Nephron (organoid): ENCODE data around the gene GID4.
"Not testable (repeated sequence)": the region's sequence is repeated elsewhere in the genome, so short reads cannot be mapped to it uniquely, and the experiment has no call there.

Experiments used
- H3K27ac Mint-ChIP-seq, 3 experiments: 2 replicates each; pipeline ENCODE4 v1.8.0; 2020; ENCODE audit warnings: mixed read lengths in 3 of 3, mild to moderate bottlenecking in 2 of 3, moderate library complexity in 1 of 3
- H3K27me3 Mint-ChIP-seq: 2 replicates; pipeline ENCODE4 v1.8.0; 2021; ENCODE audit warnings: low read depth, mild to moderate bottlenecking, moderate library complexity, mixed read lengths
- H3K36me3 Mint-ChIP-seq: 2 replicates; pipeline ENCODE4 v1.8.0; 2020; ENCODE audit warnings: low read depth, mixed read lengths
- H3K4me1 Mint-ChIP-seq: 2 replicates; pipeline ENCODE4 v1.8.0; 2020; ENCODE audit warnings: mixed read lengths
- H3K4me3 Mint-ChIP-seq, 3 experiments: 2 replicates each; pipeline ENCODE4 v1.8.0; 2020; ENCODE audit warnings: mild to moderate bottlenecking in 3 of 3, mixed read lengths in 3 of 3, moderate library complexity in 2 of 3
- H3K9me3 Mint-ChIP-seq: 2 replicates; pipeline ENCODE4 v1.8.0; 2020; ENCODE audit warnings: mixed read lengths
- CTCF ChIP-seq, 3 experiments: fragments of 200-600 bp; sonication (generic); IDR thresholded peaks; one replicate each; pipeline ENCODE4 v1.5.0; 2021; ENCODE audit warnings: antibody characterized with exemption in 3 of 3; ENCODE audit not compliant: unreplicated experiment in 3 of 3

The GID4 gene

GRCh38 chr17:17994271-17995069, 44.7 kb upstream of the GID4 start:
- H3K4me3 Mint-ChIP-seq = no peak overlapping the region
- H3K36me3 Mint-ChIP-seq = no peaks in the 10 kb centered on the region
- no peaks in the 10 kb centered on the region for H3K9me3 Mint-ChIP-seq
- TF ChIP-seq CTCF (IDR thresholded peaks at IDR 0.05; ENCODE audit: unreplicated experiment in 3 of 3) = peak in 1 of 3 experiments; percentile 24
- H3K27me3 Mint-ChIP-seq = no peaks in the 10 kb centered on the region
- H3K27ac Mint-ChIP-seq = peak overlapping the region in 1 of 3 experiments; percentile 13
- peaks cover 18% of the 10 kb centered on the region for H3K4me1 Mint-ChIP-seq

- H3K9me3 Mint-ChIP-seq, H3K27me3 Mint-ChIP-seq, H3K36me3 Mint-ChIP-seq, H3K27ac Mint-ChIP-seq, H3K4me3 Mint-ChIP-seq: not testable (repeated sequence)
- H3K4me1 Mint-ChIP-seq = peaks cover 18% of the 10 kb centered on the region
Measured at GRCh38 chr17:17995887-17996286, 43.3 kb upstream of the GID4 start.

GRCh38 chr17:17998934-17999333, 40.3 kb upstream of the GID4 start:
- Mint-ChIP-seq H3K9me3 (no peaks in the 10 kb centered on the region), H3K36me3 (no peaks in the 10 kb centered on the region), H3K4me1 (peaks cover 12% of the 10 kb centered on the region), H3K27me3 (no peaks in the 10 kb centered on the region), H3K4me3 (no peak overlapping the region), H3K27ac (no peak overlapping the region)
- no peak for TF ChIP-seq CTCF (IDR thresholded peaks at IDR 0.05; ENCODE audit: unreplicated experiment in 3 of 3)

GRCh38 chr17:17999364-18000029, 39.7 kb upstream of the GID4 start:
- Mint-ChIP-seq H3K9me3 (no peaks in the 10 kb centered on the region), H3K27ac (peak overlapping the region in 1 of 3 experiments; percentile 11), H3K4me1 (peaks cover 8% of the 10 kb centered on the region), H3K4me3 (no peak overlapping the region), H3K36me3 (no peaks in the 10 kb centered on the region), H3K27me3 (no peaks in the 10 kb centered on the region)
- no peak for TF ChIP-seq CTCF (IDR thresholded peaks at IDR 0.05; ENCODE audit: unreplicated experiment in 3 of 3)

GRCh38 chr17:18000030-18000408, 39.2 kb upstream of the GID4 start:
- Mint-ChIP-seq H3K4me3 (no peak overlapping the region), H3K27me3 (no peaks in the 10 kb centered on the region), H3K9me3 (no peaks in the 10 kb centered on the region), H3K36me3 (no peaks in the 10 kb centered on the region), H3K27ac (peak overlapping the region in 1 of 3 experiments; percentile 11), H3K4me1 (peaks cover 3% of the 10 kb centered on the region)
- TF ChIP-seq CTCF (IDR thresholded peaks at IDR 0.05; ENCODE audit: unreplicated experiment in 3 of 3) = no peak

- no peak overlapping the region for H3K4me3 Mint-ChIP-seq
- H3K9me3 Mint-ChIP-seq = no peaks in the 10 kb centered on the region
- no peaks in the 10 kb centered on the region for H3K4me1 Mint-ChIP-seq
- TF ChIP-seq CTCF (IDR thresholded peaks at IDR 0.05; ENCODE audit: unreplicated experiment in 3 of 3) = no peak
- no peak overlapping the region for H3K27ac Mint-ChIP-seq
- peaks cover 5% of the 10 kb centered on the region for H3K27me3 Mint-ChIP-seq
- H3K36me3 Mint-ChIP-seq = no peaks in the 10 kb centered on the region
Measured at GRCh38 chr17:18002171-18002570, 37.0 kb upstream of the GID4 start.
